HG02943 (cell line): ENCODE results near the gene RIT2.

Source experiments
- ATAC-seq: cut with Tn5 transposase; IDR thresholded peaks from one replicate; pipeline ENCODE4 v1.9.1; 2021; ENCODE audit warnings: mild to moderate bottlenecking, low read depth, moderate library complexity; ENCODE audit not compliant: unreplicated experiment

The RIT2 gene

DNA sequence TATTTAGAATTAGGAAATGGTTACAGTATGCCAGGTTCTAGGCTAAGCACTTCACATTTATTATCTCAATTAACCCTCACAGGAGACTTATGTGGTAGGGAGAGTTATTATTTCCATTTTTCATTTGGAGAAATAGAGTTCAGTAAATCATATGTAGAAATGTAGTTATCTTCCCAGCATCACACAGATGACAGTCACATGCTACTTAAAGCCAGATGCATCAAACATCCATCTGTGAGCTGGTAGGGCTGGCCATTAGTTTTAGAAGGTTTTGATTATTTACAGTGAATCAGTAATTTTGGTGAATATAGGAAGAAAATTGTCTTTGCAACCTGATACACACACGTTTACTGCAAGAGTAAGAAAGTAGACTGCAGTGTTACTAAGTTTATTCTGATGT, 97.9 kb downstream of the RIT2 start:
- ATAC-seq: no peak

GRCh38 chr18:43013486-43013885, 102.0 kb downstream of the RIT2 start:
- ATAC-seq: no peak

- no peak for ATAC-seq
Observed at GRCh38 chr18:43012951-43013350, 102.5 kb downstream of the RIT2 start.

GRCh38 chr18:43010611-43011010, 104.9 kb downstream of the RIT2 start:
- no peak for ATAC-seq

DNA sequence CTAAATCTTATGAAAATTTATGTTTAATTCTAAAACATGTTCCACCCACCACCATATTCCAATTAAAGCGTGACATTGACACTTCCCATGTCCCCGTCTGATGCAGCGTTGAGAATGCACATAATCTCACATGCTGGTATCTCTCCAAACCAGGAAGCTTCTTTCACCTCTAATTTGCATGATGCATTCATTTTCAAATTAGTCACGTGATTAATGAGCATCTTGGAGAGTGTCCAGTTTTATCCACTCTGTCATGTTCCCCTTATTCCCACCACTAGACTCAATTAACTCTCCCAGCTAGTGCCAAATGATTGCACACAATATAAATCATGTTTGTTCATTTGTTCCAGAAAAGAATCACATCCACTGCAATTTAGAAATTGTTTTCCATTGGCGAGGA, 105.8 kb downstream of the RIT2 start:
- ATAC-seq: no peak

GRCh38 chr18:43007365-43007764, 108.1 kb downstream of the RIT2 start:
- no peak for ATAC-seq

DNA sequence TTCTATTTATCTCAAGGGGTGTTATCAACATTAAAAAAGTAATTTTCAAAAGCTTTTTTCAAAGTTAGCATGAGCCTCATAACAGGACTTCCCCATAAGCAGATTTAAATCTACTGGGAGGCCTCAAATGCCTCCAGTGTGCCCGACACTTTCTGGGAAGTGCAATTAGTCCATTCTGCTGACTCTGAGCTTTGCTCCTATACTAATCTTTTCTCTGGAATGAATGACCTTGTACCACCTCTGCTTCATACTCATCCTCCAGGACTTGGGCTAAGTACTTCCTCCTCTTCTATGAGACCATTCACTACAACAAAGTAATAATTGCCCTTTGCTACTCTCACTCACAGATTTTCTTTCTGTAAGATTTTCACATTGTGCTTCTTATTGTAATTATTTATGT, 111.1 kb downstream of the RIT2 start:
- ATAC-seq: no peak

DNA sequence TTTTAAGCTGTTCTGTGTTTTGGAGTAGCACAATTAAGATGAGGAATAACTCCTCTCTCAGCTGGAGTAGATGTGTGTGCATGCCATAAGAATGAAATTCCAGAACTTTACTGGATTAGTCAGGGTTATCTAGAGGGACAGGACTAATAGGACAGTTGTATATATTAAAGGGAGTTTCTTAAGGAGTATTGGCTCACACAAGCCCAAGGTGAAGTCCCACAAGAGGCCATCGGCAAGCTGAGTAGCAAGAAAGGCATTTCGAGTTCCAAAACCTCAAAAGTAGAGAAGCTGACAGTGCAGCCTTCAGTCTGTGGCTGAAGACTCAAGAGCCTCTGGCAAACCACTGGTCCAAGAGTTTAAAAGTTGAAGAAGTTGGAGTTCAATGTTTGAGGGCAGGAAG, 113.7 kb downstream of the RIT2 start:
- no peak for ATAC-seq

GRCh38 chr18:42996824-42997223, 118.7 kb downstream of the RIT2 start:
- no peak for ATAC-seq

DNA sequence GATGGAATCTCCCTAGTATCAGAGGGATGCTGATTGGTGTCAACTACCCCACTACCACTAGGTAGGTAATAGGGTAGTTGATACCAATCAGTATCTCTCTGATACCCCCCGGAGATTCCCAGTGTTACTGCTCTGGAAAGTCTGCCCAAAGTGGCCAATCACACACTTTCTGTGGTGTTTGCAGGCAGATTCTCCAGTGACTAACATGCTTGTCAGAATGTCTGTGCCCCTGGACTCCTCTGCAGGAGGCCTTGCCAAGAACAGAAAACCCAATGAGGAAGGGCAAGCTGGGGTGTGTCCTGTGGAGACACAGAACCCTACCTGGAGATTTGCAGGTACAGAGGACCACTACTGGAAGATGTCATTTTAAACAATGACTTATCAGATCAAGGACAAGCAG, 135.1 kb downstream of the RIT2 start:
- no peak for ATAC-seq

DNA sequence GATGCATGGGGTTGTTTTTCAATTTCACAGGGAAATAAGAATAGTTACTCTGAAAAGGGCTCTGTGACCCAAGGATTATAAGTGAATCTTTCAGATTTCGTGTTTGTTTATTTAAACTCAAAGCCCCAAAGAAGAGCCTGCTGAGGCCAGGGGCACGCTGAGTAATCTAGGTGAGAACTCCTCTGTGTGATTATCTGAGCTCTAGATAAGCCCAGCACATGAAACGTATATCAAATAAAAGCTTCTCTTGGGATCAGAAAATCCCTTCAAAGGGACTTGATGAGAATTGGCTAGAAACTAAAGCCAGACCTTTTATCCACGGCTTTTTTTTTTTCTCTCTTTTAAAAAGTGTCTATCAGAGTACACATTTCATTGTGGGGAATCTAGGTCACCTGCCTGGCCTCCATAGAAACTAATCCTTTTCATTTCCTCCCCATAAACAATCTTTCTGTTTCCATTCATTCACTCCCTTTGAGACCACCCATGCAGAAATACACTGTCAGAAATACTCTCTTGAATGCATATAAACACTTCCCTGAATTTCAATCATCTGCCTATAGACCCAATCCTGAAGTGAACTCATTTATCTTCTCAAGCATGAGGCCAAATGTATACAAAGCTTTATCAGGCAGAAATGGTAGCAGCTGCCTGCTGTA, 137.4 kb downstream of the RIT2 start:
- ATAC-seq: no peak

- no peak for ATAC-seq
Observed at GRCh38 chr18:42976869-42977590, 138.5 kb downstream of the RIT2 start.

DNA sequence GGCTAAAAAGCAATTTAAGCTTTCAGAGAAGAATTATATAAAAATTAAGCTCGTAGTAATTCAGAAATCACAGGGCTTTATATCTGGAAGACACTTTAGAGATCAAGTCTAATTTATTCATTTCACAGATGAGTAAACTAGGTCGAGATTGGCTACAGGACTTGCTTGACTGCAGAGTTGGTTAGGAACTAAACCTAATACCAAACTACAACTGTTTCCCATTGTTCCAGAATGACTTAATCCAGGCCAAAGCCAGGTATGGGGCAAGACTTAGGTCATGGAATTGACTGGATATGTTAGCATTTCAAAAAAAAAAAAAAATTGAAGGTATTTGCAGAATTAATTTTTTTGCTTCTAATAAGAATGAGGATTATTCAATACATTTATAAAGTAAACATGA, 146.1 kb downstream of the RIT2 start:
- ATAC-seq: no peak

DNA sequence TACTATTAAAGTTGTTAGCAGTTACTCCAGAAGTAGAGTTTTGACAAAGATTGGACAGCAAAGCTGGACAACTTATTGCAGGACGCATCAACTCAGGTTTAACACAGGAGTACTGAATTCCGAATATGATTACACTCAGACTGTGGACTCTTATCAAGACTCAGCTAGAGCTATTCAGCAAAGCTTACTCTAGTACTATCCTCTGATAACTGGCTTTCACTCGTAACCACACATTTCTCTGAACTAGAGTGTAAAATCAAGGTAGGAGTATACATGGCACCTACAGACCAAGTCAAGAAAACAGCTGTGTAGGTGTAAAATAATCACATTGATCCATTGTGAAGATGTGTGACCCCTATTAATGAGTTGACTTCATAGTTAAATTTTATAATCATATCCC, 154.2 kb downstream of the RIT2 start:
- ATAC-seq: no peak

GRCh38 chr18:42959528-42959927, 156.0 kb downstream of the RIT2 start:
- no peak for ATAC-seq

DNA sequence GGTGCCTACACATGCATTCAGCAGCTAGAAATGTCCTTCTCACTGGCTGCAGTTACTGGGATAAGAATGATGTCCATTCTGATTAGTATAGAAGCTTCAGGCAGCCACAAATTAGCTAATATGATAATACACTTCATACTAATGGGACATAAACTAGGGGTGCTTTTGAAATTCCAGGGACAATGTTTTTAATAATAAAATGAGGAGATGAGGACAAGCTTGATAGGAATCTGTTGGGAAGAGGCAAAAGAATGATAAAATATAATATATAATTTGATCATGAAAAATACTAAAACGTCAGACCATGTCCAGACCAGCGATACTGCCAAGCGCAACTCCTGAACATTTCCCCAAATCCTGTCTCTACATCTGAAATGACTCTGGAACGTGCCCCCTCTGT, 157.1 kb downstream of the RIT2 start:
- no peak for ATAC-seq

- ATAC-seq: no peak
Observed at GRCh38 chr18:42956287-42956686, 159.2 kb downstream of the RIT2 start.

DNA sequence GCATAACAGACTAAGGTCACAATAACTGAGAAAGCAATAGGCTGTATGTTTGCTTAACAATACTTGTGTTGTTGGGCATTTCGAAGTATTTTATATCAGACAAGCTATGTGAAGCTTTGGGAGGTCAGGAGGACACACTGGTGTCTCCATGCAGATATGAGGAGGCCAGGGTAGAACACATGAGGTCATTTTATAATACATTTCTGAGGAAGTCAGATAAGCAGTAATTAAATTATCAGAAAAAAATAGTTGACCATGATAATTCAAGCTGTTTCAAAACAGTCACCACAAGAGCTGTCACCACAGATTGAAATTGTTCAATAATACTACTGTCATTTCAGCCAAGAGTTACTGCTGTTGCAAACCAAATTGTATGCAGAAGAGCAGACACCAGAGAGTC, 160.6 kb downstream of the RIT2 start:
- no peak for ATAC-seq

GRCh38 chr18:42953306-42953705, 162.2 kb downstream of the RIT2 start:
- no peak for ATAC-seq

GRCh38 chr18:42950732-42951131, 164.8 kb downstream of the RIT2 start:
- no peak for ATAC-seq

- ATAC-seq: no peak
Observed at GRCh38 chr18:42948831-42949230, 166.7 kb downstream of the RIT2 start.

GRCh38 chr18:42941860-42942259, 173.6 kb downstream of the RIT2 start:
- ATAC-seq: no peak
